B cell (primary cell): ENCODE results near the gene MMP15.

Source experiments
- CTCF ChIP-seq: fragments of 200-600 bp; IDR thresholded peaks from one replicate; pipeline ENCODE4 v1.8.0; 2022; ENCODE audit warnings: antibody characterized with exemption, mild to moderate bottlenecking
- EZH2 ChIP-seq: IDR thresholded peaks from 2 replicates; pipeline ENCODE4 v1.6.1; 2012; ENCODE audit warnings: borderline replicate concordance, low read depth, mild to moderate bottlenecking, moderate library complexity, low read length; ENCODE audit not compliant: insufficient read depth, poor library complexity, severe bottlenecking

- no peak for TF ChIP-seq EZH2
- TF ChIP-seq CTCF: no peak
These were observed 68.5 kb downstream of the MMP15 start for GRCh38 chr16:58094026-58094425.
